GM19099 (cell line): Measurements from ENCODE around the gene ELMO2.

ENCODE experiments used
- POLR2A ChIP-seq: IDR thresholded peaks from 3 replicates; pipeline ENCODE4 v1.6.1; 2011; ENCODE audit warnings: low read depth; ENCODE audit not compliant: insufficient read length; ENCODE audit errors: extremely low read depth

The ELMO2 gene

GRCh38 chr20:46364670-46365486 is 41.5 kb downstream of the ELMO2 start:
- TF ChIP-seq POLR2A, result no peak

GRCh38 chr20:46363874-46364669 is 42.3 kb downstream of the ELMO2 start:
- TF ChIP-seq POLR2A, result peak; percentile 91

GRCh38 chr20:46362921-46363867 is 43.2 kb downstream of the ELMO2 start:
- no peak for TF ChIP-seq POLR2A

GRCh38 chr20:46361811-46362210 is 44.6 kb downstream of the ELMO2 start:
- TF ChIP-seq POLR2A, result no peak

- TF ChIP-seq POLR2A, result no peak
Observed at GRCh38 chr20:46361381-46361780, 45.0 kb downstream of the ELMO2 start.

- no peak for TF ChIP-seq POLR2A
Observed at GRCh38 chr20:46359233-46359751, 47.1 kb downstream of the ELMO2 start.

GRCh38 chr20:46358346-46359058 is 47.9 kb downstream of the ELMO2 start:
- peak; percentile 27 for TF ChIP-seq POLR2A

- no peak for TF ChIP-seq POLR2A
Observed at GRCh38 chr20:46357030-46357514, 49.3 kb downstream of the ELMO2 start.

- TF ChIP-seq POLR2A, result no peak
Observed at GRCh38 chr20:46356195-46357029, 50.0 kb downstream of the ELMO2 start.

GRCh38 chr20:46355778-46356177 is 50.6 kb downstream of the ELMO2 start:
- TF ChIP-seq POLR2A, result no peak

- TF ChIP-seq POLR2A, result no peak
Observed at GRCh38 chr20:46354920-46355654, 51.3 kb downstream of the ELMO2 start.

GRCh38 chr20:46354207-46354555 is 52.2 kb downstream of the ELMO2 start:
- no peak for TF ChIP-seq POLR2A
